Body of pancreas (tissue), 4 donors: ENCODE results near the gene FKBP15. TPM values are rescaled to one million over a fixed set of nuclear protein-coding genes. Genes with fewer than 3 reads are reported as not detected.
A peak's percentile ranks its signal among the peaks of the same experiment; 100 is the strongest.

Experiments
- ATAC-seq: fragments of 150-250 bp; one replicate; pipeline ENCODE4 v1.9.1; 2016
- DNase-seq, 4 donors: peaks; one replicate each; pipeline ENCODE4 v3.0.0-alpha.2; 2019
- H3K27ac ChIP-seq, 4 donors: fragments of 200-600 bp; sonication (generic); 1 replicate in 3 of 4; 2 replicates in 1 of 4; pipeline versions ENCODE4 v1.5.1 to v1.6.1; 2016 to 2019; ENCODE audit warnings: mild to moderate bottlenecking in 1 of 4, mixed read lengths in 1 of 4, moderate library complexity in 1 of 4
- H3K27me3 ChIP-seq, 2 donors: fragments of 200-600 bp; sonication (generic); one replicate each; pipeline ENCODE4 v1.6.0; 2016; ENCODE audit warnings: mild to moderate bottlenecking in 1 of 2
- H3K36me3 ChIP-seq, 2 donors: fragments of 200-600 bp; sonication (generic); replicated peaks in 1 of 2; 2 replicates each; pipeline ENCODE4 v1.5.1; 2016; ENCODE audit warnings: low read depth in 2 of 2; ENCODE audit not compliant: insufficient read depth in 1 of 2
- H3K4me1 ChIP-seq: fragments of 200-600 bp; sonication (generic); one replicate; pipeline ENCODE4 v1.6.0; 2016
- H3K4me3 ChIP-seq, 2 donors: fragments of 200-600 bp; sonication (generic); 1 replicate in 1 of 2; 2 replicates in 1 of 2; pipeline ENCODE4 v1.5.1; 2016 to 2019
- H3K9me3 ChIP-seq, 3 donors: fragments of 200-600 bp; sonication (generic); 1 replicate in 2 of 3; 2 replicates in 1 of 3; pipeline ENCODE4 v1.5.1; 2016
- CTCF ChIP-seq, 7 experiments: fragments of 450-650 bp in 4 of 7; fragments of 200-600 bp in 3 of 7; sonication (generic) in 3 of 7; IDR thresholded peaks; one replicate each; pipeline ENCODE4 v1.5.1; 2016 to 2019; ENCODE audit warnings: antibody characterized with exemption in 7 of 7
- POLR2A ChIP-seq, 3 donors: fragments of 450-650 bp; IDR thresholded peaks; one replicate each; pipeline ENCODE4 v1.6.1; 2016; ENCODE audit warnings: antibody characterized with exemption in 3 of 3, mild to moderate bottlenecking in 2 of 3
- WGBS, 2 donors: methylation state at CpG; one replicate each; pipeline ENCODE4 v1.1.5; 2017; 5-methylcytosine and 5-hydroxymethylcytosine counted together
- intact Hi-C: fragments of 100-400 bp; cut with DNase I; formaldehyde crosslinking; loops from one replicate; pipeline ENCODE4 v1.15.1; 2023
- total RNA-seq, 2 donors: library from RNA; depleted of rRNA; stranded (reverse); fragments of >200 nt; gene quantifications; one replicate each; pipeline ENCODE4 v1.1.0, GENCODE V29; 2016

Gene FKBP15
- total RNA-seq, 2 donors from 2014 or later, result 15.8 to 21.3 TPM

GRCh38 chr9:113205432-113205831 lies 15.6 kb downstream of the FKBP15 start:
- ATAC-seq, result no peak
- Histone ChIP-seq H3K27me3 (no peaks in the 10 kb centered on the region), H3K9me3 (no peaks in the 10 kb centered on the region), H3K27ac (no peak overlapping the region), H3K36me3 (peaks cover 0 to 23% of the 10 kb centered on the region in 2 donors), H3K4me1 (no peaks in the 10 kb centered on the region), H3K4me3 (no peak overlapping the region)
- TF ChIP-seq POLR2A (IDR thresholded peaks at IDR 0.05) (no peak), CTCF (IDR thresholded peaks at IDR 0.05) (no peak)
- DNase-seq, result no peak
- whole genome bisulfite sequencing, 2 donors, result 84 to 96% methylated on average over 2 of the region's 2 CpGs
- intact Hi-C loops, result no loop called here

- no peak for TF ChIP-seq CTCF (IDR thresholded peaks at IDR 0.05)
- TF ChIP-seq POLR2A (IDR thresholded peaks at IDR 0.05), result no peak
- ATAC-seq (no peak), DNase-seq (no peak)
- no peaks in the 10 kb centered on the region for H3K9me3 ChIP-seq
- H3K4me3 ChIP-seq, result no peak overlapping the region
- H3K27me3 ChIP-seq, result no peaks in the 10 kb centered on the region
- peaks cover 0 to 20% of the 10 kb centered on the region in 2 donors for H3K36me3 ChIP-seq
- no peak overlapping the region for H3K27ac ChIP-seq
- WGBS, 2 donors, result 88% methylated on average over 4 of the region's 4 CpGs
- H3K4me1 ChIP-seq, result no peaks in the 10 kb centered on the region
- intact Hi-C loops, result no loop called here
These were observed 21.3 kb downstream of the FKBP15 start for GRCh38 chr9:113199683-113200329.

- Histone ChIP-seq H3K4me1 (no peaks in the 10 kb centered on the region), H3K4me3 (no peak overlapping the region), H3K9me3 (no peaks in the 10 kb centered on the region), H3K36me3 (peaks cover 0 to 18% of the 10 kb centered on the region in 2 donors), H3K27me3 (no peaks in the 10 kb centered on the region), H3K27ac (no peak overlapping the region)
- DNase-seq, result no peak
- intact Hi-C loops, result no loop called here
- 86 to 95% methylated on average over 2 of the region's 2 CpGs for WGBS, 2 donors
- TF ChIP-seq CTCF (IDR thresholded peaks at IDR 0.05) (no peak), POLR2A (IDR thresholded peaks at IDR 0.05) (no peak)
- ATAC-seq, result no peak
These were observed 28.6 kb downstream of the FKBP15 start for GRCh38 chr9:113192455-113192854.

GRCh38 chr9:113187929-113188595 lies 33.0 kb downstream of the FKBP15 start:
- Histone ChIP-seq H3K4me3 (no peak overlapping the region), H3K27ac (peak overlapping the region in 1 of 4 donors; percentile 30), H3K36me3 (peaks cover 8 to 40% of the 10 kb centered on the region in 2 donors), H3K9me3 (no peaks in the 10 kb centered on the region), H3K4me1 (no peaks in the 10 kb centered on the region), H3K27me3 (no peaks in the 10 kb centered on the region)
- intact Hi-C loops, result no loop called here
- TF ChIP-seq CTCF (IDR thresholded peaks at IDR 0.05) (no peak), POLR2A (IDR thresholded peaks at IDR 0.05) (peak in 1 of 3 donors; percentile 19)
- WGBS, 2 donors, result 82 to 89% methylated on average over 4 to 9 of the region's 9 CpGs
- peak; percentile 60 for ATAC-seq
- DNase-seq, result peak in 3 of 4 donors; percentile 24 to 72 (median 31)
